ENCODE results near the gene DNAJB14.

DNA sequence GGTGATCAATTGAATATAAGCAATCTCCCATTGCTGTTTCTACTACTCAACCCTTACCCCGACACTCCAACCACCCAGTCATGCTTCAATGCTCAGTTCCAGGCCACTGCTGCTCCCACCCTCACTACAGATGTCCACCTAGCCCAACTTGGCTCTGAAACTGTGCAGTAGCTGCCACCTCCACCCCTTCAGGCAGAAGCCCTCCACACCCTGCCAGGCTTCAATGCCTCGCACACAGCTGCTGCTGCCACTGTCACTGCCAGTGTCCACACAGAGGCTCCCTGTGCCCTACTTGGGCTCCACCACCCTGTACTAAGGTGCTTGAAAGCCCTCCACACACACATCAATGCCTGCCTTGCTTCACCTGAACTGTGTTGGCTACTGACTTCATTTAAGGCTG, 86.8 kb downstream of the DNAJB14 start:
- no peak for TF ChIP-seq SUZ12 (IDR thresholded peaks at IDR 0.05; ENCODE audit: extremely low read depth, insufficient read depth, insufficient read length)
- TF ChIP-seq YY1 (IDR thresholded peaks at IDR 0.05; ENCODE audit: insufficient read depth, insufficient read length), result no peak
